ENCODE results near the gene JADE2.

- TF ChIP-seq CTCF (IDR thresholded peaks at IDR 0.05) (no peak), POLR2A (IDR thresholded peaks at IDR 0.05) (no peak)
Measured at GRCh38 chr5:134533115-134533815, 7.8 kb downstream of the JADE2 start.

All from right lobe of liver (tissue), 4 donors.